ENCODE results near the gene AP4M1. TPM values are rescaled to one million over a fixed set of nuclear protein-coding genes. Genes with fewer than 3 reads are reported as not detected.

AP4M1 gene
- total and polyA plus RNA-seq, 2 experiments from 2014 or later = 16.2 to 18.7 TPM

DNA sequence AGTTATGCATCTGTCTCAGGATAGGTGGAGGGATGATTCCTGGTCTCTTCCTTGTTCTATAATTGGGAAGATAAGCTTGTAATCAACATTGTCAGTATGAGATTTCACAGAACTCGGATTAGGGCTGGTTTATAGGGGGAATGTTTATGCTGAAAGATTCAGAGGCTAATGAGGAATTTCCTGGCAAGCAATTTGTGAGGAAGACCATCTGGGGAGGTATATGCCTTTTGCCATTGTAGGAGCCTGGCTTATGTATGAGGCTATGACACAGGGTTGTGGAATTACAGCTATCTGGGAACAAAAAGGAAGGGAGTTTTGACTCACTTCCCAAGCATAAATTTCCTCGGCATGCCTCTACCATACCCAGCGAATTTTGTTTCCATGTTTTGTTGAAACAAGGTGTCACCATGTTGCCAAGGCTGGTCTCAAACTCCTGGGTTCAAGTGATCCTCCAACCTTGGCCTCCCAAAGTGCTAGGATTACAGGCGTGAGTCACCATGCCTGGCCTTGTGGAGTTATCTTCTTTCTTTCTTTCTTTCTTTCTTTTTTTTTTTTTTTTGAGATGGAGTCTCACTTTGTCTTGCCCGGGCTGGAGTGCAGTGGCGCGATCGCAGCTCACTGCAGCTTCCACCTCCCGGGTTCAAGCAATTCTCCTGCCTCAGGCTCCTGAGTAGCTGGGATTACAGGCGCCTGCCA, 14.2 kb upstream of the AP4M1 start:
- Histone ChIP-seq H3K79me2 (ENCODE audit: insufficient read depth) (peaks cover 28% of the 10 kb centered on the region), H3K9me2 (ENCODE audit: insufficient read depth) (no peaks in the 10 kb centered on the region), H3K4me2 (ENCODE audit: unreplicated experiment) (peak overlapping the region; percentile 55), H4K20me1 (ENCODE audit: insufficient read depth) (no peaks in the 10 kb centered on the region), H3K9me3 (ENCODE audit: low read depth) (no peaks in the 10 kb centered on the region), H3F3A (ENCODE audit: insufficient read depth) (peaks cover 56% of the 10 kb centered on the region), H3K27ac (peak overlapping the region; percentile 94), H3K27me3 (replicated peaks; ENCODE audit: insufficient read depth) (no peaks in the 10 kb centered on the region), H2AFZ (peak overlapping the region; percentile 49), H3K4me1 (ENCODE audit: insufficient read depth) (peaks cover 40% of the 10 kb centered on the region), H3K4me3 (peak overlapping the region; percentile 9; the same call in 1 of the 2 replicates), H3K9ac (peak overlapping the region; percentile 58), H3K36me3 (ENCODE audit: low read depth) (peaks cover 9% of the 10 kb centered on the region; the same call in 1 of the 2 replicates)
- 0 out of 2 replicates have a peak, but pooled peaks have one; percentile 27 for TF ChIP-seq EZH2phosphoT487 (IDR thresholded peaks at IDR 0.05; ENCODE audit: insufficient read depth, low read depth)
- TF ChIP-seq EZH2 (IDR thresholded peaks at IDR 0.05; ENCODE audit: insufficient read depth, poor library complexity, severe bottlenecking) = no peak
- DNase-seq = peak; percentile 95
- 51 to 53% methylated on average over 9 to 10 of the region's 10 CpGs for WGBS, 2 experiments (ENCODE audit: low coverage in 1 of 2, low lambda C conversion rate in 2 of 2, missing lambda C conversion rate in 2 of 2)
- in situ Hi-C loops (cut with MboI) = no loop called here

GRCh38 chr7:100088095-100088620, 13.3 kb upstream of the AP4M1 start:
- Histone ChIP-seq H2AFZ (peak overlapping the region; percentile 89), H3K9me3 (ENCODE audit: low read depth) (no peaks in the 10 kb centered on the region), H4K20me1 (ENCODE audit: insufficient read depth) (no peaks in the 10 kb centered on the region), H3K9me2 (ENCODE audit: insufficient read depth) (no peaks in the 10 kb centered on the region), H3K4me1 (ENCODE audit: insufficient read depth) (peaks cover 40% of the 10 kb centered on the region), H3K27me3 (replicated peaks; ENCODE audit: insufficient read depth) (no peaks in the 10 kb centered on the region), H3K36me3 (ENCODE audit: low read depth) (peaks cover 16% of the 10 kb centered on the region; the same call in 1 of the 2 replicates), H3K4me3 (peak overlapping the region; percentile 78), H3F3A (ENCODE audit: insufficient read depth) (peaks cover 65% of the 10 kb centered on the region), H3K27ac (peak overlapping the region; percentile 94), H3K4me2 (ENCODE audit: unreplicated experiment) (peak overlapping the region; percentile 85), H3K9ac (peak overlapping the region; percentile 83), H3K79me2 (ENCODE audit: insufficient read depth) (peaks cover 38% of the 10 kb centered on the region)
- no peak for TF ChIP-seq EZH2phosphoT487 (IDR thresholded peaks at IDR 0.05; ENCODE audit: insufficient read depth, low read depth)
- TF ChIP-seq EZH2 (IDR thresholded peaks at IDR 0.05; ENCODE audit: insufficient read depth, poor library complexity, severe bottlenecking) = no peak
- in situ Hi-C loops (cut with MboI) = no loop called here
- 83% methylated on average over 11 of the region's 11 CpGs for WGBS, 2 experiments (ENCODE audit: low coverage in 1 of 2, low lambda C conversion rate in 2 of 2, missing lambda C conversion rate in 2 of 2)
- DNase-seq = no peak

DNA sequence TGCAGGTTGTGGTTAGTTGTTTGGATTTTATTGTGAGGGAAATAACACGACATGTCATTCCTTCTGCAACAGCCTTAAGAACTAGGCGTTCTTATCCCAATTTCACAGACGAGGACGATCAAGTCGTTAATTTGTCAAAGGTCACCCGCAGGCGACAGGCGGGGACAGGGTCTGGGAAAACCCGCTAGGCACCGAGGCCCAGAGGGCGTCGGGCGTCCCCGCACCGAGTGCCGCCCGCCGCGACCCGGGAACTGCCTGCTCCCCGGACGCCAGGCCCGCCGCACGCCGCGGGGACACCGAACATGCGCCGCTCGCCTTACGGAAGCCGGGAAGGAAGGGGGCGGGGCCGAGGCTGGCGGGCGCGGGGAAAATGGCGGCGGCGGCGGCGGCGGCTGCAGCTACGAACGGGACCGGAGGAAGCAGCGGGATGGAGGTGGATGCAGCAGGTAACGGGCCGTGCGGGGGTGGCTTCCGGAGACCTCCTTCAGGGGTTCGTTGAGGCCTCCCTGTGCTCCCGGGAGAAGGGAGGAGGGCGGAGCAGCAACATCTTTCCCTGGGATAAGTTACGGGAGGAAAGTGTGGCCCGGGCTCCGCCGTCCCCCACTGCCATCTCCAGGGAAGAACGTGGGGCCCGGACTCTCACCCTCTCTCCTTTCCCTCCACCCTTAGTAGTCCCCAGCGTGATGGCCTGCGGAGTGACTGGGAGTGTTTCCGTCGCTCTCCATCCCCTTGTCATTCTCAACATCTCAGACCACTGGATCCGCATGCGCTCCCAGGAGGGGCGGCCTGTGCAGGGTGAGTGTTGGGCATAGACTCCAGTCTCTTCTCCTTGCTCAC, 12.6 kb upstream of the AP4M1 start, which contains the start of gene COPS6:
Gene COPS6 (plus strand): TSS at position 349 of the 837 bp plus-strand sequence. CDS start 22 bp downstream, at position 371.
- peak within 1 kb of the TSS; percentile 85 for H3K4me2 ChIP-seq (ENCODE audit: unreplicated experiment)
- WGBS, 2 experiments (ENCODE audit: low coverage in 1 of 2, low lambda C conversion rate in 2 of 2, missing lambda C conversion rate in 2 of 2) = 1% methylated on average over 38 to 68 of the region's 68 CpGs
- H2AFZ ChIP-seq = peak within 1 kb of the TSS; percentile 89
- peak; percentile 86 for DNase-seq
- no peaks in the 10 kb centered on the region for H3K9me2 ChIP-seq (ENCODE audit: insufficient read depth)
- peak within 1 kb of the TSS; percentile 83 for H3K9ac ChIP-seq
- H3K4me3 ChIP-seq = peak within 1 kb of the TSS; percentile 78
- no peaks in the 10 kb centered on the region for H4K20me1 ChIP-seq (ENCODE audit: insufficient read depth)
- in situ Hi-C loops (cut with MboI) = no loop called here
- peaks cover 40% of the 10 kb centered on the region for H3K4me1 ChIP-seq (ENCODE audit: insufficient read depth)
- no peaks in the 10 kb centered on the region for H3K27me3 ChIP-seq (replicated peaks; ENCODE audit: insufficient read depth)
- H3K27ac ChIP-seq = peak within 1 kb of the TSS; percentile 94
- H3K79me2 ChIP-seq (ENCODE audit: insufficient read depth) = peaks cover 45% of the 10 kb centered on the region
- TF ChIP-seq EZH2 (IDR thresholded peaks at IDR 0.05; ENCODE audit: insufficient read depth, poor library complexity, severe bottlenecking) (no peak), EZH2phosphoT487 (IDR thresholded peaks at IDR 0.05; ENCODE audit: insufficient read depth, low read depth) (no peak)
- peaks cover 16% of the 10 kb centered on the region; the same call in 1 of the 2 replicates for H3K36me3 ChIP-seq (ENCODE audit: low read depth)
- H3F3A ChIP-seq (ENCODE audit: insufficient read depth) = peaks cover 70% of the 10 kb centered on the region
- no peaks in the 10 kb centered on the region for H3K9me3 ChIP-seq (ENCODE audit: low read depth)
